Measurements from ENCODE around the gene STARD3NL. TPM values are rescaled to one million over a fixed set of nuclear protein-coding genes. Genes with fewer than 3 reads are reported as not detected.

Gene STARD3NL
- total and polyA plus RNA-seq, 2 of the 13 experiments (the other 11 are each of a cell fraction or from before 2014, with no cell fraction given): 37.3 to 42.3 TPM

GRCh38 chr7:38177621-38178003 is 433 bp upstream of the STARD3NL start (continued):
- TF ChIP-seq, protein P1, sequence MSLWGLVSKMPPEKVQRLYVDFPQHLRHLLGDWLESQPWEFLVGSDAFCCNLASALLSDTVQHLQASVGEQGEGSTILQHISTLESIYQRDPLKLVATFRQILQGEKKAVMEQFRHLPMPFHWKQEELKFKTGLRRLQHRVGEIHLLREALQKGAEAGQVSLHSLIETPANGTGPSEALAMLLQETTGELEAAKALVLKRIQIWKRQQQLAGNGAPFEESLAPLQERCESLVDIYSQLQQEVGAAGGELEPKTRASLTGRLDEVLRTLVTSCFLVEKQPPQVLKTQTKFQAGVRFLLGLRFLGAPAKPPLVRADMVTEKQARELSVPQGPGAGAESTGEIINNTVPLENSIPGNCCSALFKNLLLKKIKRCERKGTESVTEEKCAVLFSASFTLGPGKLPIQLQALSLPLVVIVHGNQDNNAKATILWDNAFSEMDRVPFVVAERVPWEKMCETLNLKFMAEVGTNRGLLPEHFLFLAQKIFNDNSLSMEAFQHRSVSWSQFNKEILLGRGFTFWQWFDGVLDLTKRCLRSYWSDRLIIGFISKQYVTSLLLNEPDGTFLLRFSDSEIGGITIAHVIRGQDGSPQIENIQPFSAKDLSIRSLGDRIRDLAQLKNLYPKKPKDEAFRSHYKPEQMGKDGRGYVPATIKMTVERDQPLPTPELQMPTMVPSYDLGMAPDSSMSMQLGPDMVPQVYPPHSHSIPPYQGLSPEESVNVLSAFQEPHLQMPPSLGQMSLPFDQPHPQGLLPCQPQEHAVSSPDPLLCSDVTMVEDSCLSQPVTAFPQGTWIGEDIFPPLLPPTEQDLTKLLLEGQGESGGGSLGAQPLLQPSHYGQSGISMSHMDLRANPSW (CRISPR knock-in tag; IDR thresholded peaks at IDR 0.05; ENCODE audit: borderline replicate concordance): no peak
- TF ChIP-seq TBX3 (IDR thresholded peaks at IDR 0.05; ENCODE audit: borderline replicate concordance) (no peak), ATRX (CRISPR knock-in tag; IDR thresholded peaks at IDR 0.05; ENCODE audit: borderline replicate concordance) (no peak), ZNF292 (CRISPR knock-in tag; IDR thresholded peaks at IDR 0.05; ENCODE audit: borderline replicate concordance, low read depth) (0 out of 2 replicates have a peak, but pooled peaks have one; percentile 13), ZXDC (CRISPR knock-in tag; IDR thresholded peaks at IDR 0.05) (no peak), TRIM22 (IDR thresholded peaks at IDR 0.05) (no peak), ZSCAN31 (CRISPR knock-in tag; IDR thresholded peaks at IDR 0.05; ENCODE audit: low read depth) (no peak)
